Cardiac muscle cell (in vitro differentiated cells and primary cell): ENCODE data around the gene IQCN. TPM values are rescaled to one million over a fixed set of nuclear protein-coding genes. Genes with fewer than 3 reads are reported as not detected.

ENCODE experiments used
- DNase-seq, 2 donors: peaks; one replicate each; pipeline versions ENCODE4 v3.0.0 to v3.0.0-alpha.2; 2010 to 2017; ENCODE audit warnings: low read depth in 1 of 2, low spot score in 1 of 2
- H3K27ac ChIP-seq: fragments of 200-600 bp; sonication (generic); 2 replicates; pipeline ENCODE4 v1.5.1; 2016
- H3K27me3 ChIP-seq: fragments of 200-600 bp; sonication (generic); 2 replicates; pipeline ENCODE4 v1.6.0; 2016; ENCODE audit warnings: control low read depth
- H3K36me3 ChIP-seq: fragments of 200-600 bp; sonication (generic); 2 replicates; pipeline ENCODE4 v1.5.1; 2016; ENCODE audit warnings: control low read depth
- H3K4me1 ChIP-seq: fragments of 200-600 bp; sonication (generic); 2 replicates; pipeline ENCODE4 v1.8.1; 2017; ENCODE audit warnings: low read depth, mild to moderate bottlenecking, mixed run types
- H3K4me3 ChIP-seq: fragments of 200-600 bp; sonication (generic); 2 replicates; pipeline ENCODE4 v1.5.1; 2016; ENCODE audit warnings: mild to moderate bottlenecking
- H3K9me3 ChIP-seq: fragments of 200-600 bp; sonication (generic); 2 replicates; pipeline ENCODE4 v1.5.1; 2017; ENCODE audit warnings: low read depth, mild to moderate bottlenecking, control low read depth
- polyA plus RNA-seq: library from polyadenylated mRNA; unstranded; fragments of >200 nt; fragmentation: Nextera tagmentation; extraction: Ambion mirVana; gene quantifications from 2 replicates; pipeline ENCODE4 v1.2.1, GENCODE V29; 2016
- total RNA-seq: library from RNA; depleted of rRNA; stranded (reverse); fragments of >200 nt; gene quantifications from 2 replicates; pipeline ENCODE4 v1.2.3, GENCODE V29; 2016
- TF ChIP-seq, protein P1 (sequence below): IDR thresholded peaks from 2 replicates; pipeline ENCODE4 v1.5.1; 2012; ENCODE audit warnings: low read depth, mild to moderate bottlenecking, low read length

IQCN gene
- total and polyA plus RNA-seq, 2 experiments from 2014 or later = 0.38 to 3.2 TPM

DNA sequence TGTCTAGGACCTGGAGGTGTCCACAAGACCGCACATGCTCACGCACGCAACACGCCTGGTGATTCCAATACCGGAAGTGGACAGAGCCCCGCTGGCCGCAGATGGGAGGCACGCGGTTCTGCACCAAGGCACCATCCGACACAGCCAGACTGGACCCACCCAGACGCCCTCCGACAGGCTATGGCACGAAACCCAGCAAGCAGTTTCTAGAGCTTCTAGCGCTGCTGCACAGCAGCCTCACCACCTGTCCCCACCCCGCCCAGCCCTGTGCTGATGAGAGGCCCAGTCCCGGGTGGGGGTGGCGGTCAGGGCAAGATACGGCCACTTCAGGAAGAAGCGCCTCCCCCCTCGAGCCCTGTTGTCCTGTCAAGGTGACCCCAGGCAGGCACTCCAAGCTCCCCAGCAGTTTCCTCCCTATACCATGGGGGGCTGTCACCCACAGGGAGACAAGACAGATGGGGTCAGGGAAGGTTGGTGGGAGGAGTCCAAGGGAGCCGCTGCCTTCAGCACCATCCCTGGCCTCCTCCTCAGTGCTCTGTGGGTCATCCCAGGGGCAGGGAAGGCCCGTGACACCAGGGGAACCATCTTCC lies 37.3 kb upstream of the IQCN start:
- no peaks in the 10 kb centered on the region for H3K27me3 ChIP-seq
- H3K4me3 ChIP-seq = no peak overlapping the region
- peak overlapping the region; percentile 64 for H3K27ac ChIP-seq
- H3K4me1 ChIP-seq = peaks cover 8% of the 10 kb centered on the region
- H3K9me3 ChIP-seq = no peaks in the 10 kb centered on the region
- DNase-seq = no peak
- TF ChIP-seq, protein P1, sequence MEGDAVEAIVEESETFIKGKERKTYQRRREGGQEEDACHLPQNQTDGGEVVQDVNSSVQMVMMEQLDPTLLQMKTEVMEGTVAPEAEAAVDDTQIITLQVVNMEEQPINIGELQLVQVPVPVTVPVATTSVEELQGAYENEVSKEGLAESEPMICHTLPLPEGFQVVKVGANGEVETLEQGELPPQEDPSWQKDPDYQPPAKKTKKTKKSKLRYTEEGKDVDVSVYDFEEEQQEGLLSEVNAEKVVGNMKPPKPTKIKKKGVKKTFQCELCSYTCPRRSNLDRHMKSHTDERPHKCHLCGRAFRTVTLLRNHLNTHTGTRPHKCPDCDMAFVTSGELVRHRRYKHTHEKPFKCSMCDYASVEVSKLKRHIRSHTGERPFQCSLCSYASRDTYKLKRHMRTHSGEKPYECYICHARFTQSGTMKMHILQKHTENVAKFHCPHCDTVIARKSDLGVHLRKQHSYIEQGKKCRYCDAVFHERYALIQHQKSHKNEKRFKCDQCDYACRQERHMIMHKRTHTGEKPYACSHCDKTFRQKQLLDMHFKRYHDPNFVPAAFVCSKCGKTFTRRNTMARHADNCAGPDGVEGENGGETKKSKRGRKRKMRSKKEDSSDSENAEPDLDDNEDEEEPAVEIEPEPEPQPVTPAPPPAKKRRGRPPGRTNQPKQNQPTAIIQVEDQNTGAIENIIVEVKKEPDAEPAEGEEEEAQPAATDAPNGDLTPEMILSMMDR = no peak
- H3K36me3 ChIP-seq = peaks cover 9% of the 10 kb centered on the region

DNA sequence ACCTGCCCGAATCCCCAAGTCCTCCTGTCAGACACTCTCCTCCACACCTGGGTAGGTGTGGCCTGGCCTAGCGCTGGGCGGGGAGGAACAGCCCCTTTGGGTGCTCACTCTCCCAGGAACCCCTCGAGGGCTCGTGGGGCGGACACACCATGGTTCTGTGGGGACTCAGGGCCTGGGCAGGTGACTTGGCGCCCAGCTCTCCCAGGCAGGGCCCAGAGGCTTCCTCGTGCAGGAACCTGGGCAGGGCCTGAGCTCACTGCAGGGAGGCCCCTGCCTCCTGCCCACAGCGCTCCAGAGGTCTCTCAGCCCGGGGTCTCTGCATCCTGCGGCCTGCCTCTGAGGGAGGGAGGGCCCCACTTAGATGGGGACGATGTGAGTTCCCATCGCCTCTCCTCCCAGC lies 36.7 kb upstream of the IQCN start:
- peaks cover 8% of the 10 kb centered on the region for H3K4me1 ChIP-seq
- peak overlapping the region; percentile 64 for H3K27ac ChIP-seq
- DNase-seq = no peak
- no peaks in the 10 kb centered on the region for H3K27me3 ChIP-seq
- H3K4me3 ChIP-seq = no peak overlapping the region
- no peaks in the 10 kb centered on the region for H3K9me3 ChIP-seq
- TF ChIP-seq, protein P1 = no peak
- H3K36me3 ChIP-seq = peaks cover 9% of the 10 kb centered on the region

DNA sequence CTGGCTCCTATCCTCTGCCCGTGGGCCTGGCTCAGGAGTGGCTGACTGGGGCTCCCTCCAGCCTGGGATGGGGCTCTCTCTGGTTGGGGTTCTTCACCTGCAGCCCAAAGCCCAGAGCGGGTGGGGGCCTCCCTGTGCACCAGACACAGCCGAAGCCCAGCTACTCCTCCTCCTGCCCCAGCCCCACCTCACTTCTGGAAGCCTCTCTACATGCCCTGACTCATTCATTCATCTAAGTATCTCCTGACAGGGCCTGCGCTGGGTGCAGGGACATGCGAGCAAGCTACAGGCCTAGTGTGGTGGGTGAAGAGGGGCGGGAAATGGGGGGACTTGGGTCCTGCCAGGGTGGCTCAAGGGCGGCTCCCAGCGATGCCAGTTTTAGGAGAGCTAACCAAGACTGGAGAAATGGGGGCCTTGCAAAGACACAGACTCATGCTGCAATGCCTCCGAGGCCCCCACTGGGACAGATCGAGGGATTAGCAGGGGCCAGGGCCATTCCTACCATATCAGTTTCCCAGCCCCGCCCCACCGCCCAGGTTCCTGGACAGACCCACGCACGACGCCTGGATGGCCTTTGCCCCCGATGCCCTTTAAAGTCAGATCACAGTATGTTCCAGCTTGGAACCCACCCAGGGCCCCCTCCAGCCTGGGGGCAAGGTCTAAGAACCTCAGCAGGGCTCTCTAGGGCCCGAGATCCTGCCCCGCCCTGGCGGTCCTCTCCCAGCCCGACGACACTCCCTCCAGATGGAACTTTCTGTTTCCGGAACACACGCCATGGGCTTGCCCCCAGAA lies 36.1 kb upstream of the IQCN start:
- DNase-seq = no peak
- peaks cover 9% of the 10 kb centered on the region for H3K36me3 ChIP-seq
- H3K27me3 ChIP-seq = no peaks in the 10 kb centered on the region
- H3K27ac ChIP-seq = no peak overlapping the region
- peaks cover 9% of the 10 kb centered on the region for H3K4me1 ChIP-seq
- TF ChIP-seq, protein P1 = no peak
- H3K4me3 ChIP-seq = no peak overlapping the region
- H3K9me3 ChIP-seq = no peaks in the 10 kb centered on the region

DNA sequence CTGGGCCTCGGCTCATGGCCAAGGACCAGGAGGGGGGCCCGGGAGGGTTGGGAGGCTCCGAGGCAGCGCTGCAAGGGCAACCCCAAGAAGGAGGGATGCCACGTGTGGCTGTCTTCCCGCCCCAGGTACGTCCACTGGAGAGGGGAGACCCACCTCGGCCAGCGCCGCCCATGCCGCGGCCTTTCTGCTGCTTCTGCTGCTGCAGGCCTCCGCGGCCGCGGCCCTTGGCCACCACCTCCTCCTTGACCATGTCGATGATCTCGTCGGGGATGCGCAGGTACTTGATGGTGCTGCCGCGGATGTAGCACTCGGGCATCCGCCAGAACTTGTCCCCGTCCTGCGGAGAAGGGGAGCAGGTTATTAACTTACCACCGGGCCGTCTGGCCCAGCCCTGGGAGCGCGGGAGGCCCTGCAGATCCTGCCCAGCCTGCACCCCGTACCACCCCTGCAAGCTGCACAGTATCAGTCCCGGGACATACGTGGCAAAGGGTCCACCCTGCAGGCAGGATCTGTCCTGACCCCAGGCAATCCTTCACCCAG lies 35.3 kb upstream of the IQCN start:
- Histone ChIP-seq H3K27me3 (no peaks in the 10 kb centered on the region), H3K36me3 (peaks cover 9% of the 10 kb centered on the region), H3K4me3 (no peak overlapping the region), H3K4me1 (peaks cover 16% of the 10 kb centered on the region), H3K27ac (no peak overlapping the region), H3K9me3 (no peaks in the 10 kb centered on the region)
- no peak for DNase-seq
- TF ChIP-seq, protein P1 = no peak

DNA sequence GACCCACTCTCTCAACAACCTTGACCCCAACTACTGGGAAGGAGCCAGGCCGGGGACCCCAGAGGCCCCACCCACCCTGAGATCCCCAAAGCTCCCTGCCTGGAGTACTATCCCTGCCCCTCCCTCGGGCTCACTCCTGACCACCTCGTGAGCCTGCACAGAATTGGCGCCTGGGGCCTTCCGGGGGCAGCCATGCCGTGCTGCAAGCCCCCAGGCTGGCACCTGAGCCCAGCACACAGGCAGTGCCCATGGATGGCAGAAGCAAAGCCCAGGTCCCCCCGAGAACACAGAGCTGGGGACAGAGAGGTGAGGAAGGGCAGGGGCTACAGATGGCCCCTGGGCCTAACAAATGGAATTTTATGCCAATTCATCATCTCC lies 34.7 kb upstream of the IQCN start:
- no peak overlapping the region for H3K4me3 ChIP-seq
- H3K27ac ChIP-seq = no peak overlapping the region
- no peaks in the 10 kb centered on the region for H3K9me3 ChIP-seq
- TF ChIP-seq, protein P1 = no peak
- H3K27me3 ChIP-seq = no peaks in the 10 kb centered on the region
- H3K36me3 ChIP-seq = peaks cover 9% of the 10 kb centered on the region
- H3K4me1 ChIP-seq = peaks cover 23% of the 10 kb centered on the region
- no peak for DNase-seq
